GM18508 (cell line): ENCODE measurements around the gene NOL3.
A peak's percentile ranks its signal among the peaks of the same experiment; 100 is the strongest.

ENCODE experiments used
- ATAC-seq: cut with Tn5 transposase; IDR thresholded peaks from one replicate; pipeline ENCODE4 v1.9.1; 2021; ENCODE audit warnings: moderate number of reproducible peaks; ENCODE audit not compliant: insufficient read depth, unreplicated experiment

The NOL3 gene

GRCh38 chr16:67187175-67187890, 17.0 kb downstream of the NOL3 start:
- no peak for ATAC-seq

GRCh38 chr16:67188323-67188722, 18.0 kb downstream of the NOL3 start:
- no peak for ATAC-seq

DNA sequence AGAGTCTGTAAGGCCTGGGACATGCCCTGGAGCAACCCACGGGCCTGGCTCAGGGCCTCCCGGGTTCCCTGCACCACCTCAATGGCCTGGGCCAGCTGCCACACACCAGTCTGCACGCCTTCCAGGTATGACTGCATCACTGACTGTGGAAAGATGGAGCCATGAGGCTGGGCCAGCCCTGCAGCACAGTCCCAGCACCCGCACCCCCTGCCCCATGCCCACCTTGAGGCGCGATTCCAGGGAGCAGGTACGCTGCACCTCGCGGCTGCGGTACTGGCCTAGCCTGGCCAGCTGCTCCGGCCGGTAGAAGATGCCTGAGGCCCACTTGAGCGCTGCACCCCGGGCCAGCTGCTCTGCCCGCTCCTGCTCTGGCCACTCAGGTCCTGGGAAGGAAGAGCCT, 18.5 kb downstream of the NOL3 start:
- ATAC-seq = no peak

DNA sequence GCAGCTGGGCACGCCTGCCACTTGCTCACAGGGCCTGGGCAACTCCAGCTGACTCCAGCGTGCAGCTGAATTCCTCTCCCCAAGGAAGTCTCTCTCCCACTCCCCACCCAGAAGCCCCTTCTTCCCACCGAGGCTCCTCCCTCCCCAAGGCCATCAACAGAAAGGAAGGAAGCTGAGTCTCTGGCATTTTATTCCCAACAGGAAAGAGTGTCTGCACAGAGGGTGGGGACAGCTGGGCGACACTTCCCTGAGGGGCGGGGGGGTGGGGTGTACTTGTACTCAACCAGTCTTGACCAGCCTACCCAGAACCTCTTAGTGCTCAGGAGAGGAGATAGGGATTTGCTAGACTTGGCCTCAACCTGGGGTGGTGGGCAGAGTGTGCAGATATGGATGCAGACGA, 19.7 kb downstream of the NOL3 start, which contains the start of gene EXOC3L1:
Gene EXOC3L1 (minus strand): TSS at position 96 of the 400 bp plus-strand sequence. CDS start 460 bp downstream, outside the sequence.
- no peak for ATAC-seq

DNA sequence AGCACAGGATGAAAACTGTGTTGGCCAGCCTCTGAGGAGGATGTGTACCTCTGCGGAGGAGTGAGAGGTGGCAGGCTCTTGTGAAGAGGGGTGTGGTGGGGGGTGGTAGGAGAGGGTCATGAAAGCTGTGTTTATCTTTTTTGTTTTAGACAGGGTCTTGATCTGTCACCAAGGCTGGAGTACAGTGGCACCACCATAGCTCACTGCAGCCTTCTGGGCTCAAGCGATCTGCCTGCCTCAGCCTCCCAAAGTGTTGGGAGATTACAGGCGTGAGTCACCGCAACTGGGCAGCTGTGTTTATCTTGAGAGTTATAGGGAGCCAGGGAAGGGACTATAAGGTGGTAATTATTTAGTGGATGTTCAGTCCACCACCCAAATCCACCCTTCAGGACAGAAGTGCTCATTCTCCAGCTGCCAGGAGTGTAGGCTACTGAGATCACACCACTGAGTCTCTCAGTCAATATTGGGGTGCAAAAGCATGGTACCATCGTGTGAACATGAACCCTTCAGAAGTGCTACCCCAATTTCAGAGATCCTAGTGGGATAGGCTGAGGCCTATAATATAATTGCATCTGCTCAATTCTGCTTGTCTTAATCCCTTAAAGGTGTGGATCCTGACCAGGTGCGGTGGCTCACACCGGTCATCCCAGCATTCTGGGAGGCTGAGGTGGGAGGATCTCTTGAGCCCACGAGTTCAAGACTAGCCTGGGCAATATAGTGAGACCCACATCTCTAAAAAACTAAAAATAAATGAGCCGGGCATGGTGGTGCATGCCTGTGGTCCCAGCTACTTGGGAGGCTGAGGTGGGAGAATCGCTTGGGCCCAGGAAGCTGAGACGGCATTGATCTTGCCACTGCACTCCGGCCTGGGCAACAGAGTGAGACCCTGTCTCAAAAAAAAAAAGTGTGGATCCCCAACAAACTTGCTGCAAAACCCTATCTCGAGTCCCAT, 20.4 kb downstream of the NOL3 start:
- no peak for ATAC-seq

DNA sequence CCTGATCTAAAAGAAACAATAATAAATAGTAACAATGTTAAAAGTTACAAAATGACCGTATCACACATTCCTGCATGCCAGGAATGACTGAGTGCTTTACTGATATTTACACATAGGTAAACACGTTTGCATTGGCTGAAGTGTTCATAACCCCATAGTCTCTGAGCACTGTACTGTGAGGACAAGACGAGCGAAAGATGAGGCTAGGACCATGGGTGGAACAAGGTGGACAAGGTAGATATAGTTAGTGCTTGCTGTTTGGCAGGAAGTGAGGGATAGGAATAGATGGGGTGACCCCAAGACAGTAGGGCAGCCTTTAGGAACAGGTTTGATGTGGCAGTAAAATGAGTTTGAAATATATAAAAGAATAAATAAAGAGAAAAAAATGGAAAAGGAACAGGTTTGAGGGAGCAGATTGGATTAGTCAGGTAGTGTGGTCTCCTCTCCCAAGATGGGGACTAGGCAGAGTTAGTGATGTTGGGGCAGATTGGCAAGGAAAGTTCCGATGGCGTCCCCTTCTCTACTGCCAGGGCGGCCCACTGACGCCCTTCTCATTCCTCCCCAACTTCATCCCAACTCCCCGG, 21.2 kb downstream of the NOL3 start:
- no peak for ATAC-seq

DNA sequence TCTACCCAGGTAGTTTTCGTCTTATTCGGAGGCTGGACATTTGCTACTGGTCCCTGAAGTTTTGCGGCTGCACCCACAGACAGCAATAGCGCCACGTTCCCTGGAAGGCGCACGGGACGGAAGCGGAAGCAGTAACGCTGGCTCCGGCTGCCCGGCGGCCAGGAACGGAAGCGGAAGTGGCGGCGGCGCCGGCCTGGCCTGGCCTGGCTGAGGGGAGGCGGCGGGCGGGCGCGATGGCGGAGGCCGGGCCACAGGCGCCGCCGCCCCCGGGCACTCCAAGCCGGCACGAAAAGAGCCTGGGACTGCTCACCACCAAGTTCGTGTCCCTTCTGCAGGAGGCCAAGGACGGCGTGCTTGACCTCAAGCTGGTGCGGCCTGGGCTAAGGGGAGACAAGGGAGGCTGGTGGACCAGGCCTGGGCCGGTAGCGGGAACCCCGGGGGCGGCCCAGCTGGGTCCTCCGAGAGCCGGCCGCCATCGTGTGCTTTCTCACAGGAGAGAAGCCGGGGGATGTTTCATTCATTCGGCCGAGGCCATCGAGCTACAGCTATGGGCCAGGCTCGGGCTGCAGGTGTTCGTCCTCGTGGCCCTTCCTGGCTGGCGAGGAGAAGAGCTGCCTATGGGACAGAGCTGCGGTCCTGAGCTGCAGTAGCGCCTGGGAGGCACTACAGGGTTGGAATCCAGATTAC, 21.8 kb downstream of the NOL3 start, which contains the start of gene E2F4:
Gene E2F4 (plus strand): TSS at position 161 of the 687 bp plus-strand sequence. CDS start 73 bp downstream, at position 234.
- ATAC-seq = peak; percentile 42

- no peak for ATAC-seq
Measured at GRCh38 chr16:67192781-67193361, 22.5 kb downstream of the NOL3 start.

DNA sequence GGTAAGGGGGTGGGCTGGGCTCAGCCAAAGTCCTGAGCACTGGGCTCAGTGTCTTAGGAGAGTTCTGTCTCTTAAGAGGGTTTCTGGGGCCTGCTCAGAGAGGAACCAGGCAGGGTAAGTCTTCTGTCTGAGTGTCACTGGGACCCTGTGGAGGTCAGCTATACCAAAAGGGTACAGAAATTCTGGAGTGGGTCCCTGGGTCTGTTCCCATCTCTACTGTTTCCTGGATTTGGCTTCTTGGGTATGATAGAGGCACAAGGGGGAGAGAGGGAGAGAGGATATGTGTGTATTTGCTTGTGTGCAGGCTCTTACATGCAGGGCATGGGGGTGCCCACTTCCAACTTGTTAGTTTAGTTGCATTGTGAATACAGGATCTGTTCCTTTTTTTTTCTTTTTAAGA, 23.2 kb downstream of the NOL3 start:
- no peak for ATAC-seq

DNA sequence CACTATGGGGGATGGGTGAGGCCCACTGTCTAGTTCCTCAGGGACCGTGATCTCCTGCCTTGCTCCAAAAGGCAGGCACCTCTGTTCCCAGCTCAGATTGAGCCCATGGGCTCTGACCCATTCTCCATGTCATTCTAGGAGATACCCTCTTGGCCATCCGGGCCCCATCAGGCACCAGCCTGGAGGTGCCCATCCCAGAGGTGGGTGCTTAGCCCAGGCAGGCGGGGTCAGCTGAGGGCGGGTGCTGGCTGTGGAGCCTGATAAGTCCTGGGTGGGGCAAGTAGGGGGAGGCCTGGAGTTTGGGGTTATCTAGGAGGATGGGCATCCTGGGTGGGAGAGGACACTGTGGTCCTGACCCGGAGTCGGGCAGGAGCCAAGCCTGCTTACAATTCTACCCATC, 23.9 kb downstream of the NOL3 start:
- ATAC-seq = no peak

GRCh38 chr16:67195676-67196075, 25.3 kb downstream of the NOL3 start:
- no peak for ATAC-seq

DNA sequence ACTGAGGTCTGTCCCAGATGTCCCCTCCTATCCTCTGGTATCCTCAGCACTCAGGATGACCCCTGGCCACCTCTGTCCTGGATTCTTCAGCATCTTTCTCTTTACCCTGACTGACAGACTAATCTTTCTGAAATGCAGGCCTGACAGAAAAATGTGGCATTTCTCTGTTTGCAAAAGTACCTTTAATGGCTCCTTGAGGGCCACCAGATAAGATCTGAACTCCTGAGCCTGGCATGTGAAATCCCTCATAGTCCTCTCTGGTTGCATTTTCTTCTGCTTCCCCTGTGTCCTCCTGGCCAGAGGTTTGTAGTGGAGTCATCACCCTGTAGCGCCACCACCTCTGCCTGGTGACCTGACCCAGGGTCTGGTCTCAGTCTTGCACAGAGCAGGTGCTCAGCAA, 26.5 kb downstream of the NOL3 start:
- no peak for ATAC-seq

DNA sequence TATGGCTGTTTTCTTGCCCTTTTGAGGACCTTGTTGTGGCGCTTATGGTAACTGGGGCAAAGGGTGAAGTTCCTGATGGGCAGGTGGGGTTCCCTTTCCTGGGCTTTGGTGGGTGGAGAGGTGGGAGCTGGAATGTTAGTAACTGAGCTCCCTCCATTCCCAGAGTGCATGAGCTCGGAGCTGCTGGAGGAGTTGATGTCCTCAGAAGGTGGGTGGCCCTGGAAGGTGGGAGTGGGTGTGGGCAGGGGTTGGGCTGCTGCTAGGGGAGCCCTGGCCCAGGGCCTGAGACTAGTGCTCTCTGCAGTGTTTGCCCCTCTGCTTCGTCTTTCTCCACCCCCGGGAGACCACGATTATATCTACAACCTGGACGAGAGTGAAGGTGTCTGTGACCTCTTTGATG, 27.4 kb downstream of the NOL3 start:
- no peak for ATAC-seq

- ATAC-seq = no peak
Measured at GRCh38 chr16:67198238-67198734, 27.9 kb downstream of the NOL3 start.

GRCh38 chr16:67199011-67199807, 28.9 kb downstream of the NOL3 start, which contains the start of gene ELMO3:
ELMO3 (plus strand) TSS chr16:67199131; CDS start chr16:67199327, 196 bp downstream.
- no peak for ATAC-seq

GRCh38 chr16:67199808-67200198, 29.5 kb downstream of the NOL3 start:
- ATAC-seq = no peak

DNA sequence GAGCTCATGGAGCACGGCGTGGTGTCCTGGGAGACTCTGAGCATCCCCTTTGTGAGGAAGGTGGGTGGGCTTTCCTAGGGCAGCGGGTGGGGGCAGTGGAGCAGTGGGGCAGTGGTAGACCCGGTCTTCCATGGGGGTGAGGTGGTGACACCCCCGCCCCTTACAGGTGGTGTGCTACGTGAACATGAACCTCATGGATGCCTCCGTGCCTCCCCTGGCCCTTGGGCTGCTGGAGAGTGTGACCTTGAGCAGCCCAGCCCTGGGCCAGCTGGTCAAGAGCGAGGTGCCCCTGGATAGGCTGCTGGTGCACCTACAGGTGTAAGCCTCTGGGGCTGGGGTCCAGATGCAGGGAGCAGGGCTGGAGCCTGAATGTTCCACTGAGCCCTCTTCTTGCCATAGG, 30.2 kb downstream of the NOL3 start:
- no peak for ATAC-seq

DNA sequence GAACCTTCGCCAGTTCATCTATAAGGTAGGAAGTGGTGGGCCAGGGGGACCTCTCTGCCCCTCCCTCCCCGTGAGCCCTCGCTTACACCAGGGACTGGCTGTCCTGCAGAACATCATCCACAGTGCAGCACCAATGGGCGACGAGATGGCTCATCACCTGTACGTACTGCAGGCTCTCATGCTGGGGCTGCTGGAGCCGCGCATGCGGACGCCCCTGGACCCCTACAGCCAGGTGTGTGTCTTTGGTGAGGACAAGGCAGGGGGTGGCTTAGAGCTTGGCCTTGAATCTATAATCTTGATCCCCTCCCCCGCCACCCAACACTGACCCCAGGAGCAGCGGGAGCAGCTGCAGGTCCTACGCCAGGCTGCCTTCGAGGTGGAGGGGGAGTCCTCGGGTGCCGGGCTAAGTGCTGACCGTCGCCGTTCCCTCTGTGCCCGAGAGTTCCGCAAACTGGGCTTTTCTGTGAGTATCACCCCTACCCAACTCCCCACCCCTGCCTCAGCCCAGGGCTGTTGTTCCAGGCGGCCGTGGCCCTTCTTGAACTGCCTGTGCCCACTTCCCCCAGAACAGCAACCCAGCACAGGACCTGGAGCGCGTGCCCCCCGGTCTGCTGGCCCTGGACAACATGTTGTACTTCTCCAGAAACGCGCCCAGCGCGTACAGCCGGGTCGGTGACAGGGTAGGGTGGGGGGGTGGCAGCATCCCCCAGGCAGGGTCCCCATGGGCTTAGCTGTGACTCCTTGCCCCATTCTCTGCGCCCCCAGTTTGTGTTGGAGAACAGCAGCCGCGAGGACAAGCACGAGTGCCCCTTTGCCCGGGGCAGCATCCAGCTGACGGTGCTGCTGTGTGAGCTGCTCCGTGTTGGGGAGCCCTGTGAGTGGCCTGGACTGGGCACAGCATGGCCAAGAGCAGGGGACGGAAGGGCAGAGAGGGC, 31.3 kb downstream of the NOL3 start:
- no peak for ATAC-seq
